ENCODE data around the gene DNAJC13. TPM values are rescaled to one million over a fixed set of nuclear protein-coding genes. Genes with fewer than 3 reads are reported as not detected.

The DNAJC13 gene
- total and polyA plus RNA-seq, 2 donors (not counting 1 experiment from before 2014, with no cell fraction given): 9.7 to 51.1 TPM

- H3K27ac Mint-ChIP-seq: no peak overlapping the region
- intact Hi-C loops (cut with micrococcal nuclease): no loop called here
- H3K4me1 Mint-ChIP-seq: peaks cover 9% of the 10 kb centered on the region
- no peaks in the 10 kb centered on the region for H3K27me3 ChIP-seq (replicated peaks in 1 of 4; ENCODE audit: control extremely low read depth in 1 of 4, control insufficient read depth in 3 of 4, insufficient read depth in 4 of 4, low read length in 3 of 4)
- H3K27me3 Mint-ChIP-seq: no peaks in the 10 kb centered on the region
- H3K9ac ChIP-seq (ENCODE audit: low read length): no peak overlapping the region
- peaks cover 31% of the 10 kb centered on the region for H3K79me2 ChIP-seq (ENCODE audit: control insufficient read depth, insufficient read depth, low read length)
- no peak overlapping the region for H3K27ac ChIP-seq (ENCODE audit: low read length in 2 of 2)
- ChIA-PET CTCF (no interaction called here), POLR2A (no interaction called here)
- H3K4me1 ChIP-seq (ENCODE audit: control insufficient read depth in 2 of 2, insufficient read depth in 2 of 2, low read length in 2 of 2): peaks cover 3 to 4% of the 10 kb centered on the region in 2 donors
- H3K9me3 Mint-ChIP-seq (ENCODE audit: insufficient read depth): no peaks in the 10 kb centered on the region
- ATAC-seq (ENCODE audit: low read depth) (no peak), DNase-seq (no peak)
- H3K4me3 Mint-ChIP-seq: no peak overlapping the region
- no peaks in the 10 kb centered on the region for H3K9me3 ChIP-seq (ENCODE audit: control extremely low read depth in 1 of 3, control insufficient read depth in 2 of 3, insufficient read depth in 1 of 3, low read length in 2 of 3)
- no peak overlapping the region for H3K4me2 ChIP-seq (replicated peaks; ENCODE audit: low read depth, low read length, poor library complexity, severe bottlenecking)
- H3K4me3 ChIP-seq (ENCODE audit: control extremely low read depth in 1 of 5, extremely low read depth in 1 of 5, insufficient read depth in 1 of 5, low read depth in 2 of 5, low read length in 4 of 5): no peak overlapping the region
- no peak overlapping the region for H2AFZ ChIP-seq (ENCODE audit: insufficient read depth, low read depth, low read length, poor library complexity, severe bottlenecking)
- TF ChIP-seq CTCF (IDR thresholded peaks at IDR 0.05) (no peak), EZH2 (IDR thresholded peaks at IDR 0.05; ENCODE audit: borderline replicate concordance, insufficient read depth, low read depth, low read length, poor library complexity, severe bottlenecking) (no peak)
- H4K20me1 ChIP-seq (ENCODE audit: control insufficient read depth, insufficient read depth, low read length, poor library complexity, severe bottlenecking): peaks cover 8% of the 10 kb centered on the region
- peaks cover 3 to 16% of the 10 kb centered on the region in 2 experiments for H3K36me3 ChIP-seq (replicated peaks in 1 of 2; ENCODE audit: control extremely low read depth in 1 of 2, control insufficient read depth in 1 of 2, extremely low read depth in 1 of 2, insufficient read depth in 2 of 2, low read length in 1 of 2)
These were observed 27.1 kb downstream of the DNAJC13 start for GRCh38 chr3:132444383-132444782.

- peaks cover 8% of the 10 kb centered on the region for H4K20me1 ChIP-seq (ENCODE audit: control insufficient read depth, insufficient read depth, low read length, poor library complexity, severe bottlenecking)
- no peaks in the 10 kb centered on the region for H3K27me3 ChIP-seq (replicated peaks in 1 of 4; ENCODE audit: control extremely low read depth in 1 of 4, control insufficient read depth in 3 of 4, insufficient read depth in 4 of 4, low read length in 3 of 4)
- H3K4me2 ChIP-seq (replicated peaks; ENCODE audit: low read depth, low read length, poor library complexity, severe bottlenecking): no peak overlapping the region
- peaks cover 4 to 14% of the 10 kb centered on the region in 2 experiments for H3K36me3 ChIP-seq (replicated peaks in 1 of 2; ENCODE audit: control extremely low read depth in 1 of 2, control insufficient read depth in 1 of 2, extremely low read depth in 1 of 2, insufficient read depth in 2 of 2, low read length in 1 of 2)
- no peak overlapping the region for H3K27ac Mint-ChIP-seq
- ATAC-seq (ENCODE audit: low read depth) (no peak), DNase-seq (no peak)
- CTCF ChIA-PET: no interaction called here
- no peak overlapping the region for H3K4me3 Mint-ChIP-seq
- H2AFZ ChIP-seq (ENCODE audit: insufficient read depth, low read depth, low read length, poor library complexity, severe bottlenecking): no peak overlapping the region
- peaks cover 9% of the 10 kb centered on the region for H3K4me1 Mint-ChIP-seq
- TF ChIP-seq EZH2 (IDR thresholded peaks at IDR 0.05; ENCODE audit: borderline replicate concordance, insufficient read depth, low read depth, low read length, poor library complexity, severe bottlenecking) (no peak), CTCF (IDR thresholded peaks at IDR 0.05) (no peak)
- intact Hi-C loops (cut with micrococcal nuclease): no loop called here
- no peak overlapping the region for H3K27ac ChIP-seq (ENCODE audit: low read length in 2 of 2)
- no peak overlapping the region for H3K4me3 ChIP-seq (ENCODE audit: control extremely low read depth in 1 of 5, extremely low read depth in 1 of 5, insufficient read depth in 1 of 5, low read depth in 2 of 5, low read length in 4 of 5)
- no peaks in the 10 kb centered on the region for H3K27me3 Mint-ChIP-seq
- peaks cover 17% of the 10 kb centered on the region for H3K79me2 ChIP-seq (ENCODE audit: control insufficient read depth, insufficient read depth, low read length)
- H3K9me3 ChIP-seq (ENCODE audit: control extremely low read depth in 1 of 3, control insufficient read depth in 2 of 3, insufficient read depth in 1 of 3, low read length in 2 of 3): no peaks in the 10 kb centered on the region
- POLR2A ChIA-PET: no interaction called here
- H3K9me3 Mint-ChIP-seq (ENCODE audit: insufficient read depth): no peaks in the 10 kb centered on the region
- H3K9ac ChIP-seq (ENCODE audit: low read length): no peak overlapping the region
- H3K4me1 ChIP-seq (ENCODE audit: control insufficient read depth in 2 of 2, insufficient read depth in 2 of 2, low read length in 2 of 2): peaks cover 3 to 4% of the 10 kb centered on the region in 2 donors
These were observed 28.5 kb downstream of the DNAJC13 start for GRCh38 chr3:132445817-132446216.
